GM21381 (cell line): ENCODE results near the gene CUL9.

Source experiments
- ATAC-seq: cut with Tn5 transposase; IDR thresholded peaks from one replicate; pipeline ENCODE4 v1.9.1; 2021; ENCODE audit warnings: mild to moderate bottlenecking, moderate library complexity; ENCODE audit not compliant: unreplicated experiment

CUL9 gene

DNA sequence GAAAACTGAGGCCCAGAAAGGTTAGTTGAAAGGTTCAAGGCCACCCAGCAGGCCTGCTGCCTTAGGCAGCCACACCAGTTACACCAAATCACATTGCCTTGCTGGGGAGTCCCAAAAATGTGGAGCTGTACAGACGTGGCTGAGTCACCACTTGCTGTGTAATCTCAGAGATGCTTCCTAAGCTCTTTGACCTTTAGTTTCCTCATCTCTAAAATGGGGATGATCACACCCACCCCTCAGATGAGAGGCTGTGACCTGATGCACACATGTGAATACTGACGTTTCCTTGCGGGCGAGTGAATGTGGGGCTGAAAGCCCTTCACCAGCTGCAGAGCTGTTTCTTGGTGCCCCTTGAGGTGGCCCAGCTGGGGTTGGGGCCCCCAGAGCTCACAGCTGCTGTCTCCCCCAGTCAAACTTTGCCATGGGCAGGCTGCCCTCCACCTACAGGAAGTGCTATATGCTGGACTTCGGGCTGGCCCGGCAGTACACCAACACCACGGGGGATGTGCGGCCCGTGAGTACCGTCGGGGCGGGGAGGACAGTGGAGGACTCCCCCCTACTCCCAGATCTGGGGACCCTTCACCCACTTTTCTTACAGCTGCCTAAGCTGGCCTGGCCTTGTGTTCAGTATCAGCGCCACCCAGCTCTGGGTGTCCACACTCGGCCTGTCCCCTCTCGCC, 72.3 kb downstream of the CUL9 start:
- no peak for ATAC-seq

DNA sequence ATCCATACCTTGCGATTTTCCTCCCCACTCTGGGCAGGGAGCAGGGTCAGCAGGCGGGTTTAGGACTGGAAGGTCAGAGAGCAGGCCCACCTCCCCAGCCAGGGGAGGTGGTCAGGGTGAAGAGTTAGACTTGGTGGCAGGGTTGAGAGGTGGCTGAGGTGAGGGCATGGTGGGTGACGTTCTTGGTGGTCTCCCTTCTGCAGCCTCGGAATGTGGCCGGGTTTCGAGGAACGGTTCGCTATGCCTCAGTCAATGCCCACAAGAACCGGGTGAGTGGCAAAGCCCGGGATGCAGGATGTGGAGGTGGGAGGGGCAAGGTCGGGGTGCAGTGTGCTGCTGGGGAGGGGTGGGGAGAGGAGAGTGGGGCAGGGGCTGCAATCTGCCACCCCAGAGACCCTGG, 72.8 kb downstream of the CUL9 start:
- ATAC-seq, result no peak

DNA sequence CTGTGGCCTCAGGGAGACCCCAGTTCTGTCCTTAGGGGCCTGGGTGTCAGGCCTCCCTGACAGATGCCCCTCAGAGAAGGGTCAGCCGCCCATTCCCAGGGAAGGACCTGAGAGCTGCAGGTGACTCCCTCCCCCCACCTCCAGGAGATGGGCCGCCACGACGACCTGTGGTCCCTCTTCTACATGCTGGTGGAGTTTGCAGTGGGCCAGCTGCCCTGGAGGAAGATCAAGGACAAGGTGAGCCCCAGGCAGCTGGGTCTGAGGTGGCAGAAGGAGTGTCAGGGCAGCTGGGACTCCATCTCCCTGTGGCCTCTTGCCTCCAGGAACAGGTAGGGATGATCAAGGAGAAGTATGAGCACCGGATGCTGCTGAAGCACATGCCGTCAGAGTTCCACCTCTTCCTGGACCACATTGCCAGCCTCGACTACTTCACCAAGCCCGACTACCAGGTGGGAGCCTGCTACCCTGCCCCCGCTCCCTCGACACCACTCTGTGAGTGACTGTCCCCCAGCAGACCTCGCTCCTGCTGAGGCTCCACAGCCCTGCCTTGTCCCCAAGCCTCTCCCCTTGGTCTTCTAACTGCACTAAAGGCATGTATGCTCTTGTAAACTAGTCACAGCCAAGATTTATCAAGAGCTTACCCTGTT, 73.5 kb downstream of the CUL9 start:
- ATAC-seq, result no peak

DNA sequence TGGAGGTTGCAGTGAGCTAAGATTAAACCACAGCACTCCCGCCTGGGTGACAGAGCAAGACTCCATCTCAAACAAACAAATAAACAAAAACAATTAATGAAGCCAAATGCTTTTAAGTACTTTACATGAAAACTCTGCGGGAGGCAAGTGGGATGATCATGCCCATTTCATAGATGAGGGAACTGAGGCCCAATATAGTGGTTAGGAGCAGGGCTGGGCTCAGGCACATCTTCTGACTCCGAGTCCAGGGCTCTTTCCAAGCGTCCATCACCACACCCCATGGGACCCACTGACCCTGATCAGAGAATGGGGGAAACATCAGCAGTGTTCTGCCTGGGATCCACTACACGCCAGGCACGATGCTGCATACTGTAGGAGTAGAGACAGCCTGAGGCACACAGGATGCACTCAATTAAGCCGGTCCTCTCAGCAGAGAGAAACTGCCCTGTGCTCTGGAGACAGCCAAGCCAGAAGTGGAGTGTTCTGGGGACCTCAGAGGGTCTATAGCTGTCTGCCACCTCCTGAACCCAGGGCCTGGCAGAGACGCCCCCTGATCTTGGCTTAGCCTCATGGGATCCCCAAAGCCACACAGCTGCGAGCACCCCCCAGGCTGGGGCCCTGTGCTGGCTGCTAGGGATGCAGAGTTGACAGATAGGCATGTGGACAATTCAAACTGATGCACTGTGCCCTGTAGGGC, 74.8 kb downstream of the CUL9 start:
- ATAC-seq, result no peak

DNA sequence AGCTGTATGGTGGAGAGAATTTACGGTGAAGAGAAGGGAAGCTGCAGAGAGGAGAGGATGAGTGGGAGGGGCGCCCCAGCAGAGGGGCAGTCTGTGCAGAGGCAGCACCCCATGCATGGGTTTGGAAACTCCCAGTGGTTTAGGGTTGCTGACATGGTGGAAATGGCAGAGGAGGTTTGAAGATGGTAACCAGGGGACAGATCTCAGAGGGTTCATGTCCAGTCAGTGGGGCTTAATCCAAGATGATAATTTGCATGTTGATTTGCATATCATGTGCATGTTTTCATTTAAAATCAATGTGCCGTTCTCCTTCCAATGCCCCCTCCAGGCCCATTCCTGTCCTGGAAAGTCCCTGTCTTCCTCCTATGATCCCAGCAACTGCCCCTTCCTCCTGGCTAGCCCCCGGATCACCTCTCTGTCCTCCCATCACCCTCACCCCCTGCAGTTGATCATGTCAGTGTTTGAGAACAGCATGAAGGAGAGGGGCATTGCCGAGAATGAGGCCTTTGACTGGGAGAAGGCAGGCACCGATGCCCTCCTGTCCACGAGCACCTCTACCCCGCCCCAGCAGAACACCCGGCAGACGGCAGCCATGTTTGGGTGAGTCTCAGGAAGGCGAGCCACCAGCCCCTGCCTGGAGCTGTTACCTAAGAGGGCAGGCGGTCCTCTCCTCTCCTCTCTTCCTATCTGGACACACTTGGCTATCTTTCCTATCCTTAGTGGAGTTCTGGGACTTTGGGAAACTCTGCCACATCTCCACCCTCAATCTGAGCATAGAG, 75.6 kb downstream of the CUL9 start:
- no peak for ATAC-seq

DNA sequence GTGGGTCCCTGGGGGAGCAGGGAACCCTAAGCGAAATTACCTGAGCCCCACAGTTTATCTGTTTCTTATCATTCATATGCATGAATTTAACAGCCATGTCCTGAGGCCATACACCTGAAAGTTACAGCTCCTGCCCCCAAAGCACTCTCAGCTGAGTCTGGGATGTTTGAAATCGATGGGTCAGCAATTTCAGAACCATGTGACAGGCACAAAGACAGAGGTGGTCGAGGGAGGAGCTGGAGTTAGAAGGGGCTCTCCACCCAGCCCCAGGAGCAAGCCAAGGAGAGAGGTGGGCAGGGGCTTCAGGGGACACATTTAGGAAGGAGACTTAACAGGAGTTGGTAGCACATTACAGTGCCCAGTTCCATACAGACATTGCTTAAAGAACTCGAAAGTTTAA, 76.2 kb downstream of the CUL9 start:
- ATAC-seq, result no peak

DNA sequence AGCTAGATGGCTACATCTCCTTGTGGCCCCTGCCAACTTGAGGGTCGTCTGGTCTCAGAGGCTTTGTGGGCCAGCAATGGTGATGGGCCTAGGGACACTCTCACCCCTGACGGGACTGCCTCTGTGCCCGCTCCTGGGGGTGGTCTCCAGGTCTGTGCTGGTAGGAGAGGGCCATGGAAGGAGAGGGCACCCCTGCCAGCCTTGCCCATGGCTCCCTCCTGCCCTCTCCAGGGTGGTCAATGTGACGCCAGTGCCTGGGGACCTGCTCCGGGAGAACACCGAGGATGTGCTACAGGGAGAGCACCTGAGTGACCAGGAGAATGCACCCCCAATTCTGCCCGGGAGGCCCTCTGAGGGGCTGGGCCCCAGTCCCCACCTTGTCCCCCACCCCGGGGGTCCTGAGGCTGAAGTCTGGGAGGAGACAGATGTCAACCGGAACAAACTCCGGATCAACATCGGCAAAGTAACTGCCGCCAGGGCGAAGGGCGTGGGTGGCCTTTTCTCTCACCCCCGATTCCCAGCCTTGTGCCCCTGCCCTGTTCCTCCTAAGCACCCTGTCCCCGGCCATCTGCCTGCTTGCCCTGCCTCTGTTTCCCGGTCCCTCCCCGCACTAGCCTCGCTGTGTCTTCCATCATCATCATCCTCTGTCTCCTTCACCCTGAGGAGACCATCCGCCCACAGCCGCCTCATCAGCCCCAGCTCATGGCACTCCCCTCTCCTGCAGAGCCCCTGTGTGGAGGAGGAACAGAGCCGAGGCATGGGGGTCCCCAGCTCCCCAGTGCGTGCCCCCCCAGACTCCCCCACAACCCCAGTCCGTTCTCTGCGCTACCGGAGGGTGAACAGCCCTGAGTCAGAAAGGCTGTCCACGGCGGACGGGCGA, 77.1 kb downstream of the CUL9 start:
- no peak for ATAC-seq

DNA sequence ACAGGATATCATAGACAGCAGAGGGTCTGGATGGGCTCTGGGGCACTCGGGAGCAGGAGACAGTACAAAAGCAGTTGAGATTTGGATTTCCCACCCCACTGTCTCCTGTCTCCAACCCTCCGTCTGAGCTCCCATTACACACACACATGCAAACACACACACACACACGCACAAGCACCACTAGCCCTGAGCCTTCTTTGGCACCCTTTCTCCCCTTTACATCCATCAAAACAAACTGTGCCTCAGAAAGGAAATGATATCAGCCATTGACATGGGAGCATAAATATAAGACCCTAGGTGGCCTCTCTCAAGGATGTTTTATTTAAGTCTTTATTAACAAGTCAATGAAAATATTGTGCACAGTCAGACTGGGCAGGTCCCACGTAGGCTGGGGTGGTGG, 78.8 kb downstream of the CUL9 start:
- ATAC-seq, result no peak

DNA sequence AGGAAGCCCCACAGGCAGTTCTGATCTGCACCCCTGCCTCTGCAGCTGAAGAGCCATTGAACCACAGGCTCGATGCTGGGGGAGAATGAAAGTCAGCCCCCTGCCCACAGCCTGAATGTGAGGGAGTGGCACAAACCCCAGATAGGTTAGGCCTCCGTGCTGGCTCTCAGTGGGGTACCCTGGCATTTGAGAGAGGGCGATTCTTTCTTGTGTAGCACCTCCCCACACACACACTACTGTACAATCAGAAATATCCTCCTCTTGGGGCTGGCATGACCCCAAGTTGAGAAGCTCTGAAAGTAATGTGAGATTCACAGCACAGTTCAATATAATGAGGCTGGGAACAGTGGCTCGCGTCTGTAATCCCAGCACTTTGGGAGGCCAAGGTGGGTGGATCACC, 79.2 kb downstream of the CUL9 start:
- no peak for ATAC-seq

DNA sequence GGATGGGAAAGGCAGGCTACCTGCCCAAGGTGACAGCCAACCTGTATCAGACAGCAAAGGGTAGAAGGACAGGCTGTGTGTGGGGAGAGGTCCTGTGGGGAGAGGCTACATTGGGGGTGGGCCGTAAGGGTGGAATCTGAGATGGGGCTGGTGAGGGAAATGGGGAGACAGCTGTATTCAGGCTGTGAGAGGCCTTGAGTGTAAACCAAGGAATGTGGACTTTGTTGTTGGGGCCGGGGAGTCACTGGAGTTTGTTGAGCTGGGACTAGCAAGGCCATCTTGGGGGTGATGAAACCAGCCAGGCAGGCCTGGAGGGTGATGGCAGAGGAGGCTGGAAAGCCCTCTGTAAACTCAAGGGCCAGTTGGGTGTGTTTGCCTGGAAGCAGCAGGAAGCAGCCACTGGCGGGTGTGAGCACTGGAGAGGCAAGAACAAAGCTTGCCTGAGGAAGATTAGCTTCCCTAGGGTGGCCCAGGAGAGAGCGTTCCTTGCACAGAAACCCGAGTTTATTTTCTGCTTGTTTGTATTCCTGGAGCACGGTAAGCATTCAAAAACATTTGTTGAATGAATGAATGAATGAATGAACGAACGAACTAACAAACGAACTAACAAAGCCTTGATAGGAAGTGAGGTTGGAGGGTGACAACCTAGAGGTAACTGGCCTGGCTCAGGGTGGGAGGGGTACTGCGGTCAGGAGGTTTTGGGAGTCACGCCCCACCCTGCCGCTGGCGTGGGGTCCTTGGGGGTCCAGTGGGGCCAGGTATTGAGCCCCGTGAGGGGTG, 80.2 kb downstream of the CUL9 start:
- ATAC-seq, result no peak

DNA sequence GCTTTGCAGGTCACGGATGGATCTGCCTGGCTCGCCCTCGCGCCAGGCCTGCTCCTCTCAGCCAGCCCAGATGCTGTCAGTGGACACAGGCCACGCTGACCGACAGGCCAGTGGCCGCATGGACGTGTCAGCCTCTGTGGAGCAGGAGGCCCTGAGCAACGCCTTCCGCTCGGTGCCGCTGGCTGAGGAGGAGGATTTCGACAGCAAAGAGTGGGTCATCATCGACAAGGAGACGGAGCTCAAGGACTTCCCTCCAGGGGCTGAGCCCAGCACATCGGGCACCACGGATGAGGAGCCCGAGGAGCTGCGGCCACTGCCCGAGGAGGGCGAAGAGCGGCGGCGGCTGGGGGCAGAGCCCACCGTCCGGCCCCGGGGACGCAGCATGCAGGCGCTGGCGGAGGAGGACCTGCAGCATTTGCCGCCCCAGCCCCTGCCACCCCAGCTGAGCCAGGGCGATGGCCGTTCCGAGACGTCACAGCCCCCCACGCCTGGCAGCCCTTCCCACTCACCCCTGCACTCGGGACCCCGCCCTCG, 80.9 kb downstream of the CUL9 start:
- ATAC-seq, result no peak

DNA sequence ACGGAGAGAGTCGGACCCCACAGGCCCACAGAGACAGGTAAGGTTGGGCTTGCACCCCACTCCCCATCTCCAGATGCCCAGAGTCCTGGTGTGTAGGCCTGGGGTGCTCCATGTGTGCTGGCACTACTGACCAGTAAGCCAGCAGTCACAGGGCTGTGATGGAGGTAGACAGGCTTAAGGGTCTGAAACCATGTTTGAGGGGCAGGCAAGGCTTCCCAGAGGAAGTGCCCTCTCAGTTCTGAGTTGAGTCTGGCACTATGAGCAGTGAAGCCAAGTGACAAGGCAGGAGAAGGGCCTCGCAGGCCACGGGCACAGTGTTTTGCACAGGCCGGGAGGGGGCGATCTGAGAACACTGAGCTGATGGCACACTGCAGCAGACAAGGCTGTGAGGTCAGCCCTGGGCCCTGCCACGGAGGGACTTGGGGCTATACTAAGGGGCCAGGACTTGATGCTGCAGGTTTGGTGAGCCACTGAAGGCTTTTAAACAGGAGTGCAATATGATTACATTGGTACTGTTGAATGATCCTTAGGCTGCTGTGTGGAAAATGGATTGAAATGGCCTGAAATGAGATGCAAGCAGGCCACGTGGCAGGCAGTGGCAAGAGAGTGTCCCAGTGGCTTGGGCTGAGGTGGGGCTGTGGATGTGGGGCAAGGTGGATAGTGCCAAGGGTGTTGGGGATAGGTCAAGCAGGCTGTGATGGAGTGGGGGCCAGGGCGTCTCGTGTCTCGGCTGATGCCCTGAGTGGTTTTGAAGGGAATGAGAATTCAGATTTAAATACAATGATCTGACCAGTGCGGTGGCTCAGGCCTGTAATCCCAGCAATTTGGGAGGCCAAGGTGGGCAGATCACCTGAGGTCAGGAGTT, 81.5 kb downstream of the CUL9 start:
- ATAC-seq, result peak; percentile 78

DNA sequence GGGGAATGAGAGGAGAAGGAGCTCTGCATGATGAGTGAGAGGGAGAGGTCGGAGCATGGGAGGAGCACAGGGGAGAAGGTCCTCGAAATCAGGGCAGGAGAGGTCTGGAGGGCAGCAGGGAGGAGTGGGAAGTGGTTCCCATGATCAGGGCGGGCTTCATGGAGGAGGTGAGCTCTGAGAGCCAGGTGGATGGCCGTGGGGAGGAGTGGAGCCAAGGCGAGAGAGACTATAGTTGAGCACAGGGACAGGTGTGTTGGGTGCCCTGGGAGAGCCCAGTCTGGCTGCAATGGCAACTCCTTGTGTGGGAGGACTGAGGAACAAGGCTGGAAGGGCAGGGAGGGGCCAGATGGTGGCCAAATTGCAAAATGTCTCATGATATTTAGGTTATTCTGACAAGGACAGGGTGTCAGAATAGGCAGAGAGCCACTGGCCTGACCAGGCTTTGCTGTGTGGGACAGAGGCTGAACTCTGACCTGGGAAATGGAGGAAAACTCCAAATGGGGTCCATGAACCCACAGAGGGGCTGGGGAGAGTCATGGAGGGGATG, 82.7 kb downstream of the CUL9 start:
- ATAC-seq, result no peak

DNA sequence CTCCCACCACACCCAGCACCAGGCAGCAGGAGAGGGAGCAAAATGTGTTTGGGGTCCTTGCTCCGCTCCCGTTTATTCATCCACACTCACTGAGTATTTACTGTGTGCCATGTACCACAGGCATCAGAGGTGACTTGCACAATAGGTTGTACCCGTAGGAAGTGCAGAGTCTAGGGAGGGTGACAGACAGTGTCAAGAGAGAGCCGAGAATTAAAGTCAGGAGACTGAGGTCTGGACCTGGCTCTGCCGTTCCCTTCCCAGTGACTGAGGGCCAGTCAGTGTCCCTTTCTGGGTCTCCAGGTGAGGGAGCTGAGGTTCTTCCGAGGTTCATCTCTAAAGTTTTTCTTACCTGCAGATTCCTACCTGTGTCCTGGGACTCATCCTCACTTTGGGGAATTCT, 83.6 kb downstream of the CUL9 start:
- ATAC-seq, result no peak

DNA sequence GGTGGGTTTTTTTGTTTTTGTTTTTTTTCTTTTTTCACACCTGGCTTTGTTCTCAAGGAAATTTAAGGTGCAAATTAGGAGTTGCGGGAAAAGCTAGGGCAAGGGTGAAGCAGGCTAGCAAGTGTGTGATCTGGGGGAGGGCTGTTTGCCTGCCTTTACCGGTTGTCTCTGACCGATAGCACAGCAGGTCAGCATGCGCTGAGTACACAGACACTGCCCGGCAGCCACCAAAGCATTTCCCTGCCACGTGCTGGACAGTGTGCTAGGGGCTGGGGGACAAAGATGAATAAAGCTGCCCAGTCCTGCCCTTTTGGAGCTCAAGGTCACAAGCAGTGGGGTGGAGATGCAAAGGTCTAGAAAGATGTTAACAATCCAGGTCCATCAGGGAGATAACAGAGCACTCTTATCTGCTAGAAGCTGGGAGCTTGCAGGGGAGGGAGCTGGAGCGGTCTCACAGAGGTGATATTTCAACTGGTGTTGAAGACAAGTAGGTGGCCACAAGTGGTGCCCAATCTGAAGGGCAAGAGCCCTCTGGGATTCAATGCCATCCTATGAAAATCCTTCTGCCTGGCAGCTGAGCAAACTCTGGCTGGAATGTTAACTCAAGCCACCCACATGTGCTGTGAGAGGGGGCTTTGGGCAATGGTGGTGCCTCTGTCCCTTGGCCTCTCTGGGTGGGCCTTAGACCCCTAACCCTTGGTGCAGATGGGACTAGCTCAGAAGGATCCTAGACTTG, 85.8 kb downstream of the CUL9 start:
- ATAC-seq, result no peak

DNA sequence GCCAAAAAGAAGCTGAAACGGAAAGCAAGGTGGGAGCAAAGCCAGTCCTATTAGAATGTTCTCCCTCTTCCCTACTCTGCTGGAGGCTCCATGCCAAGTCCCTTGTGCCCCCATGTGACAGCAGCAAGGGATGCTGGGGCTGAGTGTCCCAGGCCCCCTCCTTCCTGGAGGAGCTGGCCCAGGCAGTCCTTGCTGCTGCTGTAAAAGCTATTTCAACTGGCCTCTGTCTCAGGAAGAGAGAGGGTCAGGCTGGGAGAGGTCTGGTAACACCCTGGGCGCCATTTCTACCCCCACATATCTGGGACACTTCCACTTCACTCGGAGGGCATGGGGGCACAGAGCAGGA, 86.3 kb downstream of the CUL9 start:
- ATAC-seq, result no peak

DNA sequence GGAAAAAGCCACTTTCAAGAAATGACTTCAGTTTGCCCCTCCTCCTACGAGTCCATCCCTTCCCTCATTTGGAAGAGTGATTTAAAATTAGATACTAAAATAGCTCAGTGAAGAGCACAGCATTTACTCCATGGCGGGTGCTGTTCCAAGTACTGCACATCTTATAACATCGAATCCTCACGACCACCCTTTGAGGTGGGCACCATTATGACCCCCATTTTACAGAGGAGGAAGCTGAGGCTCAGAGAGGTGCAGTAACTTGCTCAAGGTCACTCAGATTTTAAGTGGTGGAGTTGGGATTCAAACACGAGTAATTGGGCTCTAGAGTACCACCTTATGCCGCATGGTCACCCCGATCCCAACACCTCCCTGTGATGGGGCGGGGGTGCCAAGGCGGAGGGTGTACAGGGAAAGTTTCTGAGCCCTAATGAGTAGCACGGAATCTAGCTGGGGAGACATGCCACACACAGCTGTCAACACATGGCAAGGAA, 86.8 kb downstream of the CUL9 start:
- ATAC-seq, result no peak
